H1 (cell line): ENCODE results near the gene CIAO3. TPM values are rescaled to one million over a fixed set of nuclear protein-coding genes. Genes with fewer than 3 reads are reported as not detected.

Experiments
- CTCF ChIA-PET: fragments of 300-600 bp; sonication (Branson Sonifier 250); formaldehyde crosslinking; loops from one replicate; lab custom pipeline; 2021; ENCODE audit not compliant: partially characterized antibody; lab: Charles Lee
- POLR2A ChIA-PET: fragments of 300-600 bp; sonication (Branson Sonifier 250); formaldehyde crosslinking; loops from one replicate; lab custom pipeline; 2021; ENCODE audit warnings: inconsistent platforms; ENCODE audit not compliant: partially characterized antibody; lab: Charles Lee
- DNase-seq, 2 experiments: peaks; one replicate each; pipeline versions ENCODE4 v3.0.0 to v3.0.0-alpha.2; 2010 to 2022; ENCODE audit warnings: low spot score in 2 of 2, low read depth in 1 of 2, mixed read lengths in 1 of 2
- FAIRE-seq: peaks from 2 replicates; lab custom pipeline; 2011; peaks lifted over from hg19 to GRCh38; lab: Jason Lieb, UNC
- H2AFZ ChIP-seq: 2 replicates; pipeline ENCODE4 v1.8.1; 2012; ENCODE audit warnings: low read length, inconsistent platforms
- H2AK5ac ChIP-seq: 2 replicates; pipeline ENCODE4 v1.6.1; 2013; ENCODE audit warnings: low read depth, low read length
- H2BK120ac ChIP-seq: replicated peaks from 2 replicates; pipeline ENCODE3; 2013; ENCODE audit warnings: low read depth, low read length, inconsistent platforms
- H2BK12ac ChIP-seq: 2 replicates; pipeline ENCODE4 v1.6.1; 2013; ENCODE audit warnings: low read depth, low read length
- H2BK15ac ChIP-seq: 2 replicates; pipeline ENCODE4 v1.6.1; 2013; ENCODE audit warnings: low read length
- H2BK20ac ChIP-seq: 2 replicates; pipeline ENCODE4 v1.6.1; 2013; ENCODE audit warnings: low read length
- H2BK5ac ChIP-seq: 2 replicates; pipeline ENCODE4 v1.6.1; 2013; ENCODE audit warnings: low read depth, low read length
- H3K14ac ChIP-seq: 2 replicates; pipeline ENCODE4 v1.6.1; 2013; ENCODE audit warnings: inconsistent platforms; ENCODE audit not compliant: insufficient read length
- H3K18ac ChIP-seq: 2 replicates; pipeline ENCODE4 v1.6.1; 2013; ENCODE audit warnings: low read length; ENCODE audit errors: extremely low read depth
- H3K23ac ChIP-seq: 2 replicates; pipeline ENCODE4 v1.6.1; 2013; ENCODE audit warnings: inconsistent platforms; ENCODE audit not compliant: insufficient read length
- H3K23me2 ChIP-seq: 2 replicates; pipeline ENCODE4 v1.6.1; 2013; ENCODE audit warnings: low read depth, low read length
- H3K27ac ChIP-seq: 2 replicates; pipeline ENCODE4 v1.6.1; 2011; ENCODE audit warnings: low read depth, low read length, inconsistent platforms
- H3K27me3 ChIP-seq, 4 experiments: replicated peaks in 1 of 4; 1 replicate in 1 of 4; 2 replicates in 3 of 4; pipeline versions ENCODE4 v1.6.1 to v1.8.1; 2011 to 2013; ENCODE audit warnings: low read length in 3 of 4, mild to moderate bottlenecking in 3 of 4, inconsistent platforms in 2 of 4, mixed read lengths in 2 of 4, moderate library complexity in 1 of 4; ENCODE audit not compliant: control insufficient read depth in 3 of 4, insufficient read depth in 3 of 4; ENCODE audit errors: extremely low read depth in 1 of 4
- H3K36me3 ChIP-seq, 4 experiments: 2 replicates each; pipeline versions ENCODE4 v1.6.1 to v1.8.1; 2011 to 2013; ENCODE audit warnings: mild to moderate bottlenecking in 4 of 4, low read length in 3 of 4, moderate library complexity in 2 of 4, control low read depth in 1 of 4, inconsistent platforms in 1 of 4; ENCODE audit not compliant: insufficient read depth in 4 of 4, control insufficient read depth in 2 of 4
- H3K4ac ChIP-seq: replicated peaks from 2 replicates; pipeline ENCODE3; 2013; ENCODE audit warnings: low read length, low read depth, mixed read lengths, inconsistent platforms; ENCODE audit not compliant: insufficient read length
- H3K4me1 ChIP-seq, 4 experiments: replicated peaks in 1 of 4; 1 replicate in 1 of 4; 2 replicates in 3 of 4; pipeline versions ENCODE4 v1.6.1 to v1.8.1; 2011 to 2013; ENCODE audit warnings: low read length in 3 of 4, inconsistent platforms in 2 of 4, mixed read lengths in 1 of 4; ENCODE audit not compliant: insufficient read depth in 4 of 4, control insufficient read depth in 3 of 4
- H3K4me2 ChIP-seq, 2 experiments: 2 replicates each; pipeline versions ENCODE4 v1.6.1 to v1.8.1; 2011 to 2013; ENCODE audit warnings: low read depth in 2 of 2, low read length in 2 of 2, control low read depth in 1 of 2, inconsistent platforms in 1 of 2, mild to moderate bottlenecking in 1 of 2; ENCODE audit not compliant: insufficient read depth in 1 of 2
- H3K4me3 ChIP-seq, 4 experiments: fragments of 200-600, 300-600 bp in 1 of 4; sonication (generic), shearing (Covaris generic), sonication (Bioruptor Twin) in 1 of 4; 2 replicates each; pipeline versions ENCODE4 v1.5.1 to v1.8.1; 2011 to 2016; ENCODE audit warnings: low read length in 4 of 4, low read depth in 3 of 4, control low read depth in 2 of 4, inconsistent platforms in 2 of 4, mild to moderate bottlenecking in 2 of 4, mixed read lengths in 1 of 4, moderate library complexity in 1 of 4; ENCODE audit not compliant: insufficient read depth in 2 of 4; ENCODE audit errors: extremely low read depth in 1 of 4
- H3K56ac ChIP-seq: replicated peaks from 2 replicates; pipeline ENCODE3; 2013; ENCODE audit warnings: low read depth, mild to moderate bottlenecking, mixed read lengths, low read length, inconsistent platforms; ENCODE audit not compliant: insufficient read length
- H3K79me1 ChIP-seq: 2 replicates; pipeline ENCODE4 v1.6.1; 2013; ENCODE audit warnings: low read depth, low read length, control low read depth
- H3K79me2 ChIP-seq, 2 experiments: 2 replicates each; pipeline versions ENCODE4 v1.6.1 to v1.8.1; 2012 to 2013; ENCODE audit warnings: low read length in 2 of 2, mild to moderate bottlenecking in 2 of 2, inconsistent platforms in 1 of 2; ENCODE audit not compliant: insufficient read depth in 2 of 2, control insufficient read depth in 1 of 2
- H3K9ac ChIP-seq, 4 experiments: replicated peaks in 1 of 4; 1 replicate in 1 of 4; 2 replicates in 3 of 4; pipeline versions ENCODE4 v1.6.1 to v1.8.1; 2011 to 2013; ENCODE audit warnings: low read depth in 3 of 4, low read length in 3 of 4, control low read depth in 2 of 4, mild to moderate bottlenecking in 2 of 4, moderate library complexity in 2 of 4, inconsistent platforms in 1 of 4; ENCODE audit errors: extremely low read depth in 1 of 4
- H3K9me3 ChIP-seq, 2 experiments: 2 replicates each; pipeline versions ENCODE4 v1.6.1 to v1.8.1; 2012 to 2013; ENCODE audit warnings: mild to moderate bottlenecking in 2 of 2, moderate library complexity in 2 of 2, control low read depth in 1 of 2, inconsistent platforms in 1 of 2, low read depth in 1 of 2, low read length in 1 of 2, mixed read lengths in 1 of 2; ENCODE audit not compliant: insufficient read depth in 2 of 2
- H4K20me1 ChIP-seq, 2 experiments: replicated peaks in 1 of 2; 2 replicates each; pipeline versions ENCODE3 to v1.8.1; 2011 to 2013; ENCODE audit warnings: inconsistent platforms in 2 of 2, low read length in 2 of 2, mild to moderate bottlenecking in 1 of 2; ENCODE audit not compliant: insufficient read depth in 2 of 2, control insufficient read depth in 1 of 2
- H4K5ac ChIP-seq: 2 replicates; pipeline ENCODE4 v1.6.1; 2013; ENCODE audit warnings: low read length, low read depth, mixed read lengths, inconsistent platforms; ENCODE audit not compliant: insufficient read length
- H4K8ac ChIP-seq: 2 replicates; pipeline ENCODE4 v1.8.0; 2013; ENCODE audit warnings: mild to moderate bottlenecking, moderate library complexity, low read length, inconsistent platforms; ENCODE audit not compliant: insufficient read depth; ENCODE audit errors: extremely low read depth
- H4K91ac ChIP-seq: replicated peaks from 2 replicates; pipeline ENCODE3; 2013; ENCODE audit warnings: low read length, mixed read lengths, inconsistent platforms; ENCODE audit not compliant: insufficient read length
- ASH2L ChIP-seq: fragments of 200-600, 300-600 bp; sonication (generic); IDR thresholded peaks from one replicate; pipeline ENCODE4 v1.7.1; 2017; ENCODE audit warnings: low read length
- ATF3 ChIP-seq: IDR thresholded peaks from 2 replicates; pipeline ENCODE4 v1.6.1; 2011; ENCODE audit warnings: low read depth, mild to moderate bottlenecking, low read length; ENCODE audit not compliant: insufficient read depth
- EP300 ChIP-seq, 2 experiments: IDR thresholded peaks; 1 replicate in 1 of 2; 2 replicates in 1 of 2; pipeline ENCODE4 v1.6.1; 2011 to 2012; ENCODE audit warnings: low read depth in 2 of 2, low read length in 2 of 2, mild to moderate bottlenecking in 2 of 2, borderline replicate concordance in 1 of 2, inconsistent platforms in 1 of 2, moderate library complexity in 1 of 2
- RBBP5 ChIP-seq: IDR thresholded peaks from 2 replicates; pipeline ENCODE4 v1.7.1; 2012; ENCODE audit warnings: low read depth, mild to moderate bottlenecking, inconsistent platforms, low read length, moderate library complexity, borderline replicate concordance
- WGBS, 2 experiments: shearing (Covaris generic) in 1 of 2; methylation state at CpG; one replicate each; pipeline versions ENCODE4 v1.1.6 to v1.1.7; 2013 to 2015; ENCODE audit warnings: low lambda C conversion rate in 2 of 2, mixed read lengths in 2 of 2, inconsistent platforms in 1 of 2, low coverage in 1 of 2, missing lambda C conversion rate in 1 of 2; ENCODE audit not compliant: insufficient replicate concordance in 2 of 2, insufficient coverage in 1 of 2, insufficient read length in 1 of 2; ENCODE audit errors: extremely low coverage in 1 of 2, missing lambda C conversion rate in 1 of 2; 5-methylcytosine and 5-hydroxymethylcytosine counted together
- polyA plus RNA-seq, 7 experiments: library from polyadenylated mRNA; depleted of rRNA in 3 of 7; stranded (reverse) in 5 of 7; unstranded in 2 of 7; fragments of >200 nt in 5 of 7; fragments of 200-250 nt in 2 of 7; gene quantifications; 1 replicate in 5 of 7; 2 replicates in 1 of 7; 4 replicates in 1 of 7; pipeline versions ENCODE4 v1.2.1 to v1.2.3, GENCODE V29; 2011 to 2013; ENCODE audit warnings: missing spikeins in 2 of 7, mixed read lengths in 2 of 7
- total RNA-seq: library from RNA; stranded (reverse); fragmentation: NEBNext Ultra II Directional; extraction: Animal tissue kit (Norgen Biotek cat#: 25700); gene quantifications from 2 replicates; pipeline ENCODE4 v1.2.1, GENCODE V29; 2021

Gene CIAO3
- total and polyA plus RNA-seq, 2 of the 8 experiments (the other 6 are each of a cell fraction or from before 2014, with no cell fraction given) = 20.0 to 20.4 TPM

DNA sequence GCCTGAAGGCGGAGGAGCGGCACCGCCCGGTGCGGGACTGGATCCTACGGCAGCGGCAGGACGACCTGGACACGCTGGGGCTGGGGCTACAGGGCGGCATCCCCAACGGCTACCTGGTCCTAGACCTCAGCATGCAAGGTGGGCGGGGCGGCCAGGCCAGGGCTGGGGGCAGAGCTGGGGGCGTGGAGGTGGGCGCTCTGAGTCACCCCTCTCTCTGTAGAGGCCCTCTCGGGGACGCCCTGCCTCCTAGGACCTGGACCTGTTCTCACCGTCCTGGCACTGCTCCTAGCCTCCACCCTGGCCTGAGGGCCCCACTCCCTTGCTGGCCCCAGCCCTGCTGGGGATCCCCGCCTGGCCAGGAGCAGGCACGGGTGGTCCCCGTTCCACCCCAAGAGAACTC is 27.6 kb upstream of the CIAO3 start:
- DNase-seq (no peak), FAIRE-seq (no peak)
- no peak overlapping the region for H2AK5ac ChIP-seq
- no peak overlapping the region for H4K5ac ChIP-seq
- H4K91ac ChIP-seq = no peak overlapping the region
- no peak overlapping the region for H2AFZ ChIP-seq
- no peak overlapping the region for H3K4ac ChIP-seq
- no peak overlapping the region; the same call in 1 of the 2 replicates for H3K27ac ChIP-seq
- H3K9ac ChIP-seq = no peak overlapping the region
- no peaks in the 10 kb centered on the region for H3K79me1 ChIP-seq
- H3K14ac ChIP-seq = no peak overlapping the region
- H3K23ac ChIP-seq = no peak overlapping the region
- peak overlapping the region; percentile 32; the same call in 1 of the 2 replicates for H3K18ac ChIP-seq
- 86% methylated on average over 9 of the region's 21 CpGs; no CpG with 5 or more reads in 1 of the 2 experiments for WGBS, 2 experiments
- 0 out of 4 replicates have a peak overlapping the region, but pooled peaks of 1 of the 2 experiments have one; percentile 21 for H3K4me2 ChIP-seq
- H3K9me3 ChIP-seq = no peaks in the 10 kb centered on the region
- H2BK20ac ChIP-seq = no peak overlapping the region
- no peaks in the 10 kb centered on the region; the same call in 1 of the 2 replicates for H3K23me2 ChIP-seq
- H3K56ac ChIP-seq = no peak overlapping the region
- no peaks in the 10 kb centered on the region for H4K20me1 ChIP-seq
- H3K36me3 ChIP-seq = no peaks in the 10 kb centered on the region
- TF ChIP-seq RBBP5 = no peak
- TF ChIP-seq ASH2L = no peak
- no peak for TF ChIP-seq ATF3
- TF ChIP-seq EP300 (IDR thresholded peaks at IDR 0.05; ENCODE audit: borderline replicate concordance in 1 of 2, low read depth in 2 of 2, low read length in 2 of 2) = no peak
- no peaks in the 10 kb centered on the region for H3K79me2 ChIP-seq
- peak overlapping the region; percentile 11; the same call in 1 of the 2 replicates for H4K8ac ChIP-seq
- ChIA-PET POLR2A (interaction anchor here (1.0 to 1.8 kb wide), 3 partner anchors 9 to 52 kb away, joined by 3 read pairs; partner anchors contain the start of gene ANTKMT), CTCF (interaction anchor here (0.6 kb wide), 1 partner anchor 272 kb away, joined by 3 read pairs; no protein-coding TSS in a partner anchor)
- H3K4me1 ChIP-seq = peaks cover 0 to 8% (median 6%) of the 10 kb centered on the region in 4 experiments; a peak in 5 of 7 replicates
- no peak overlapping the region for H2BK120ac ChIP-seq
- no peak overlapping the region for H3K4me3 ChIP-seq
- no peak overlapping the region for H2BK15ac ChIP-seq
- H2BK12ac ChIP-seq = peak overlapping the region; percentile 39; the same call in 1 of the 2 replicates
- no peak overlapping the region for H2BK5ac ChIP-seq
- H3K27me3 ChIP-seq = no peaks in the 10 kb centered on the region
